ENCODE data around the gene DENND5B. TPM values are rescaled to one million over a fixed set of nuclear protein-coding genes. Genes with fewer than 3 reads are reported as not detected.
"Not testable (repeated sequence)": the region's sequence is repeated elsewhere in the genome, so short reads cannot be mapped to it uniquely, and the experiment has no call there.

DENND5B gene
- total RNA-seq, 8 experiments from 2014 or later = 2.6 to 36.9 (median 18.1) TPM

DNA sequence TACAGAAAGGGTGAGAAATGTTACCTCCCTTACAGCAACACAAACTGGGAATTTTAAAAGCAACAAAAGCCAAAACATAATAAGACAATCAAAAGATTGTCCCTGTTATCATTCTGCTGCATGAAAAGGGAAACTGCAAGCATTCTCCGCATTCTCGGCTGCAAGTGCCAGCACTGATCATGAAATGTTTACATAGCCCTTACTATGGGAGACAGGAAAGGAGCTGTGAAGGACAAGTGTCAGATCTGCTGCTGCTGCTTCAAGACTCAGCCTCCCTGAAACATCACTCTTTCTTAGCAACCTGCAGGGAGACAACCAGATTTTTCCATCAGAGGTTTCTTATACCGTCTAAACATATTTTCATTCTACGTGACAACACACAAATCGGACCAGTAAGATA, 20.1 kb downstream of the DENND5B start:
- Histone ChIP-seq H3K4me1 (replicated peaks in 1 of 2) (peaks cover 18 to 20% of the 10 kb centered on the region in 2 donors), H3K27ac (no peak overlapping the region), H3K4me3 (no peak overlapping the region)
- peak in 1 of 8 experiments; percentile 55 for ATAC-seq (replicated peaks in 6 of 8)
- in situ Hi-C loops (cut with MboI; ENCODE audit: low pct_unique_long_range_greater_than_20kb in 2 of 9, low sequenced_read_pairs in 9 of 9, unreplicated experiment in 9 of 9) = no loop called here
- 50 to 100% (median 86%) methylated on average over 1 to 5 of the region's 5 CpGs for WGBS, 10 experiments

- H3K27ac ChIP-seq; ATAC-seq (replicated peaks in 6 of 8); in situ Hi-C loops (cut with MboI; ENCODE audit: low pct_unique_long_range_greater_than_20kb in 2 of 9, low sequenced_read_pairs in 9 of 9, unreplicated experiment in 9 of 9); H3K4me3 ChIP-seq: not testable (repeated sequence)
- peaks cover 17 to 18% of the 10 kb centered on the region in 2 donors for H3K4me1 ChIP-seq (replicated peaks in 1 of 2)
- WGBS, 10 experiments = 90 to 100% (median 100%) methylated on average over 1 to 2 of the region's 2 CpGs; no CpG with 5 or more reads in 4 of the 10 experiments
Measured at GRCh38 chr12:31569517-31569916, 21.4 kb downstream of the DENND5B start.

GRCh38 chr12:31568498-31568897, 22.4 kb downstream of the DENND5B start:
- Histone ChIP-seq H3K4me1 (replicated peaks in 1 of 2) (peaks cover 11% of the 10 kb centered on the region in 2 donors), H3K27ac (no peak overlapping the region), H3K4me3 (no peak overlapping the region)
- 60 to 100% (median 88%) methylated on average over 1 to 3 of the region's 3 CpGs; no CpG with 5 or more reads in 2 of the 10 experiments for WGBS, 10 experiments
- in situ Hi-C loops (cut with MboI; ENCODE audit: low pct_unique_long_range_greater_than_20kb in 2 of 9, low sequenced_read_pairs in 9 of 9, unreplicated experiment in 9 of 9) = no loop called here
- ATAC-seq (replicated peaks in 6 of 8) = no peak

GRCh38 chr12:31567029-31567428, 23.9 kb downstream of the DENND5B start:
- in situ Hi-C loops (cut with MboI; ENCODE audit: low pct_unique_long_range_greater_than_20kb in 2 of 9, low sequenced_read_pairs in 9 of 9, unreplicated experiment in 9 of 9) = no loop called here
- ATAC-seq (replicated peaks in 6 of 8) = no peak
- Histone ChIP-seq H3K4me3 (no peak overlapping the region), H3K4me1 (replicated peaks in 1 of 2) (no peaks in the 10 kb centered on the region), H3K27ac (no peak overlapping the region)
- WGBS, 10 experiments = 58 to 100% (median 94%) methylated on average over 1 to 2 of the region's 2 CpGs; no CpG with 5 or more reads in 3 of the 10 experiments

GRCh38 chr12:31566547-31566946, 24.4 kb downstream of the DENND5B start:
- in situ Hi-C loops (cut with MboI; ENCODE audit: low pct_unique_long_range_greater_than_20kb in 2 of 9, low sequenced_read_pairs in 9 of 9, unreplicated experiment in 9 of 9) = no loop called here
- no peak for ATAC-seq (replicated peaks in 6 of 8)
- Histone ChIP-seq H3K4me3 (no peak overlapping the region), H3K4me1 (replicated peaks in 1 of 2) (no peaks in the 10 kb centered on the region), H3K27ac (no peak overlapping the region)
- 100% methylated on average over 1 to 2 of the region's 2 CpGs; no CpG with 5 or more reads in 6 of the 10 experiments for WGBS, 10 experiments

DNA sequence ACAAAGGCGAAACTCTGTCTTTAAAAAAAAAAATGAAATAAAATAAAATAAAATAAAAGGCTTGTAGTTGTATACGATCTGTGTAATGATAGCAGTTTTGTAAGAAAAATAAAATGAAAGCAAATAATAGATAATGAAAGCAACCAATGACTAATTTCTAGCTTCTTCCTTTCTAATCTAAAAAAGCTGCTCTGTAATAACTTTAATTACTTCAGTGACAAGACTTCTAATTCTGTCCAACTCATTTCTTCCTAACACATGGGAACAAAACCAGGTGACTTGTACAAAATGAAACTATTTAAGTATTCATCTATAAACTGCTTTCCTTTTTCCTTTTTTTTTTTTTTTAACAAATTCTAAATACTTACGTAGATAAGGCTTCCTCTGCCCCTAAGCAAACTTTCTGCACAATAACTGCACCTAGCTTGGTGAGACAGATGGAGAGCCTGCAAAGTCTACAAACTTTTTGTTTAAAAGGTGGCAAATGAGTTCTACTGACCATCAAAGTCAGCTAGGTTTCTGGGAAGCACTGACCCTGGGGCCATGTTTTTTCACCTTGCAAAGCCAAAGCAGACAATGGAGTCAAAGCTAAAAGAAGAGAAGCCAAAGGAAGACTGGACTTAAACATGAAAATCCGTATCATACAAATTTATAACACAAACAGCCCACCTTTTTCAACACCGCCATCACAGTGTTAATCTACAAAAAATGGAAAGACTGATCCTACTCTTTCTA, 28.2 kb downstream of the DENND5B start:
- Histone ChIP-seq H3K4me3 (no peak overlapping the region), H3K27ac (no peak overlapping the region), H3K4me1 (replicated peaks in 1 of 2) (no peaks in the 10 kb centered on the region)
- no peak for ATAC-seq (replicated peaks in 6 of 8)
- in situ Hi-C loops (cut with MboI; ENCODE audit: low pct_unique_long_range_greater_than_20kb in 2 of 9, low sequenced_read_pairs in 9 of 9, unreplicated experiment in 9 of 9) = no loop called here
- WGBS, 10 experiments = 59 to 100% (median 92%) methylated on average over 2 to 5 of the region's 5 CpGs

GRCh38 chr12:31560516-31560915, 30.4 kb downstream of the DENND5B start:
- Histone ChIP-seq H3K27ac (no peak overlapping the region), H3K4me3 (no peak overlapping the region), H3K4me1 (replicated peaks in 1 of 2) (no peaks in the 10 kb centered on the region)
- no peak for ATAC-seq (replicated peaks in 6 of 8)
- WGBS, 10 experiments = 50 to 92% (median 69%) methylated on average over 1 to 2 of the region's 2 CpGs; no CpG with 5 or more reads in 2 of the 10 experiments
- in situ Hi-C loops (cut with MboI; ENCODE audit: low pct_unique_long_range_greater_than_20kb in 2 of 9, low sequenced_read_pairs in 9 of 9, unreplicated experiment in 9 of 9) = no loop called here

- no peak overlapping the region for H3K4me3 ChIP-seq
- in situ Hi-C loops (cut with MboI; ENCODE audit: low pct_unique_long_range_greater_than_20kb in 2 of 9, low sequenced_read_pairs in 9 of 9, unreplicated experiment in 9 of 9) = no loop called here
- peak in 2 of 8 experiments; percentile 70 to 73 for ATAC-seq (replicated peaks in 6 of 8)
Measured at GRCh38 chr12:31558521-31558920, 32.4 kb downstream of the DENND5B start.

DNA sequence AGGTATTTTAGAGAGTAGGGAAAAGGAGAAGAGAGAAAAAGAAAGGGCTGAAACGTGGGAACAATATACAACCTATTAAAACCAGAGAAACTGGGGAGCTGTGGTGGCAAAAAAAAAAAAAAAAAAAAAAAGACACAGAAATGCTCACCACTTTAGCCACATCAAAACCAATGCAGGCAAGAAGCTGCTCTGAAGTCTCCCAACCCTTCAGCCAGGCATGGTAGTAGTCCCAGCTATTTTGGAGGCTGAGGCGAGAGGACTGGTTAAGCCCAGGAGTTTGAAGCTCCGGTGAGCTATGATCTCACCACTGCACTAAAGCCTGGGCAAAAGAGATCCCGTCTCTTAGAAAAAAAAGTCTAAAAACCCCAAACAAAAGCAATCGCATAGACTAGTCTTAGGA, 33.2 kb downstream of the DENND5B start:
- no peak for ATAC-seq (replicated peaks in 6 of 8)
- WGBS, 10 experiments = 80 to 100% (median 100%) methylated on average over 1 to 4 of the region's 5 CpGs; no CpG with 5 or more reads in 1 of the 10 experiments
- Histone ChIP-seq H3K4me3 (no peak overlapping the region), H3K27ac (no peak overlapping the region), H3K4me1 (replicated peaks in 1 of 2) (no peaks in the 10 kb centered on the region)
- in situ Hi-C loops (cut with MboI; ENCODE audit: low pct_unique_long_range_greater_than_20kb in 2 of 9, low sequenced_read_pairs in 9 of 9, unreplicated experiment in 9 of 9) = no loop called here

More at GRCh38 chr12:31558521-31558920, 32.4 kb downstream of the DENND5B start:
- Histone ChIP-seq H3K4me1 (replicated peaks in 1 of 2) (no peaks in the 10 kb centered on the region), H3K27ac (no peak overlapping the region)

DNA sequence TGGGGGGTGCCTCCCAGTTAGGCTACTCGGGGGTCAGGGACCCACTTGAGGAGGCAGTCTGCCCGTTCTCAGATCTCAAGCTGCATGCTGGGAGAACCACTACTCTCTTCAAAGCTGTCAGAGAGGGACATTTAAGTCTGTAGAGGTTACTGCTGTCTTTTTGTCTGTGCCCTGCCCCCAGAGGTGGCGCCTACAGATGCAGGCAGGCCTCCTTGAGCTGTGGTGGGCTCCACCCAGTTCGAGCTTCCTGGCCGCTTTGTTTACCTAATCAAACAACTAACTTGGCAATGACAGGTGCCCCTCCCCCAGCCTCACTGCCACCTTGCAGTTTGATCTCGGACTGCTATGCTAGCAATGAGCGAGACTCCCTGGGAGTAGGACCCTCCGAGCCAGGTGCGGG, 35.5 kb downstream of the DENND5B start:
- ATAC-seq (replicated peaks in 6 of 8); in situ Hi-C loops (cut with MboI; ENCODE audit: low pct_unique_long_range_greater_than_20kb in 2 of 9, low sequenced_read_pairs in 9 of 9, unreplicated experiment in 9 of 9): not testable (repeated sequence)

GRCh38 chr12:31550590-31550989, 40.3 kb downstream of the DENND5B start:
- H3K4me1 ChIP-seq (replicated peaks in 1 of 2); H3K27ac ChIP-seq; H3K4me3 ChIP-seq; ATAC-seq (replicated peaks in 6 of 8); in situ Hi-C loops (cut with MboI; ENCODE audit: low pct_unique_long_range_greater_than_20kb in 2 of 9, low sequenced_read_pairs in 9 of 9, unreplicated experiment in 9 of 9): not testable (repeated sequence)
- WGBS, 10 experiments = no CpG with 5 or more reads among the region's 3 CpGs

More for the DNA sequence above, 35.5 kb downstream of the DENND5B start:
- H3K27ac ChIP-seq; H3K4me3 ChIP-seq; H3K4me1 ChIP-seq (replicated peaks in 1 of 2): not testable (repeated sequence)
- WGBS, 10 experiments = 80 to 100% (median 93%) methylated on average over 1 to 4 of the region's 9 CpGs; no CpG with 5 or more reads in 6 of the 10 experiments

DNA sequence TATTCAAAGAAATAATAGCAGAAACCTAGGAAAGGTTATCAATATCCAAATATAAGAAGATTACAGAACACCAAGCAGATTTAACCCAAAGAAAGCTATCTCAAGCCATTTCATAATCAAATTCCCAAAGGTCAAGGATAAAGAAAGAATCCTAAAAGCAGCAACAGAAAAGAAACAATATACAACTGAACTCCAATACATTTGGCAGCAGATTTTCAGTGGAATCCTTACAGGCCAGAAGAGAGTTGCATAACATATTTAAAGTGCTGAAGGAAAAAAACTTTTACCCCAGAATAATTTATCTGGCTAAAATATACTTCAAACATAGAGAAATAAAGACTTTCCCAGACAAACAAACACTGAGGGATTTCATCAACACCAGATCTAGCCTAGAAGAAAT, 54.3 kb downstream of the DENND5B start:
- no peak for ATAC-seq (replicated peaks in 6 of 8)
- H3K4me3 ChIP-seq = no peak overlapping the region
- H3K4me1 ChIP-seq (replicated peaks in 1 of 2) = no peaks in the 10 kb centered on the region
- in situ Hi-C loops (cut with MboI; ENCODE audit: low pct_unique_long_range_greater_than_20kb in 2 of 9, low sequenced_read_pairs in 9 of 9, unreplicated experiment in 9 of 9) = no loop called here
- no peak overlapping the region for H3K27ac ChIP-seq

- H3K4me3 ChIP-seq = no peak overlapping the region
- H3K27ac ChIP-seq = no peak overlapping the region
- in situ Hi-C loops (cut with MboI; ENCODE audit: low pct_unique_long_range_greater_than_20kb in 2 of 9, low sequenced_read_pairs in 9 of 9, unreplicated experiment in 9 of 9) = no loop called here
- no peaks in the 10 kb centered on the region for H3K4me1 ChIP-seq (replicated peaks in 1 of 2)
- no peak for ATAC-seq (replicated peaks in 6 of 8)
Measured at GRCh38 chr12:31533470-31533869, 57.5 kb downstream of the DENND5B start.

DNA sequence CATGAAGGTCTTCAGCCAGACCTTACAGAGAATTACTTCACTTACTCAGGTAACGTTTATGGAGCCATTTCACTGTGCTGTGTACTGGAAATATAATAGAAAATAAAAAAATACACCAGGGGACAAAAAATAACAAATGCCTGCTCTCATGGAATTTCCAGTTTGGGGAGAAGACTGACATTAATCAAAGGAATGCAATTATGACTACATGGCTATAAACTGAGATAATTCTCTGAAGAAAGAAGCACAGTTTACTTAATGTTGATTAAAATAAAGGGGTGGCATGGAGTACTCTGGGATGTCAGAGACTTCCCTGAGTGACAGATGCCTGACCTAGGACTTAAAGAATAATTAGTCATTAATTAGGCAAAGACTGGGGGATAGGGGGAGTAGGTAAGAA, 59.0 kb downstream of the DENND5B start:
- no peak for ATAC-seq (replicated peaks in 6 of 8)
- Histone ChIP-seq H3K4me1 (replicated peaks in 1 of 2) (no peaks in the 10 kb centered on the region), H3K27ac (no peak overlapping the region), H3K4me3 (no peak overlapping the region)
- in situ Hi-C loops (cut with MboI; ENCODE audit: low pct_unique_long_range_greater_than_20kb in 2 of 9, low sequenced_read_pairs in 9 of 9, unreplicated experiment in 9 of 9) = no loop called here
- 33 to 100% (median 83%) methylated on average over 1 of the region's 1 CpG; no CpG with 5 or more reads in 1 of the 10 experiments for WGBS, 10 experiments

Data from motor neuron (in vitro differentiated cells).